Hypothalamus (tissue), 51 donors: Measurements from ENCODE around the gene ARHGAP8.

ENCODE experiments used
- DNase-seq, 51 donors: peaks; one replicate each; lab custom pipeline; 2025; lab: John Stamatoyannopoulos, UW

The ARHGAP8 gene

GRCh38 chr22:44821741-44822475, 69.5 kb downstream of the ARHGAP8 start:
- no peak for DNase-seq

- no peak for DNase-seq
Measured at GRCh38 chr22:44822534-44822933, 70.2 kb downstream of the ARHGAP8 start.

DNA sequence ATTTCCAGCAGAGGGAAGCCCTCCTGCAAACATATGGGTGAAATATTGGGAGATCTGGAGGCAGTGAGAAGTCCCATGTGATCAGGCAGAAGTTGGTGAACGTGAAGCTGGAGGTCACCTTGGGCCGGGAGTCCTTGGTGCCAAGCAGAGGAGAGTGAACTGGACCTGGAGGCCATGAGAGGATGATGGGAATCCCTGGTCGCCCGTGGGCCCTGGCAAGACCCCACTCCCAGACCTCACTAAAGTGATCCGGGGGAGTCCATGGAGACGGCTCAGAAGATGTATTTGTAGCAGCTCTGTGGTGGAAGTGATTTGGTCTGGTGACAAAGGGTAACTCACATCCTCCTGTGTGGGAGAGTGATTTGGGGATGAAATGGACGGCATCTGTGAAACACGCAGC, 71.0 kb downstream of the ARHGAP8 start:
- no peak for DNase-seq

DNA sequence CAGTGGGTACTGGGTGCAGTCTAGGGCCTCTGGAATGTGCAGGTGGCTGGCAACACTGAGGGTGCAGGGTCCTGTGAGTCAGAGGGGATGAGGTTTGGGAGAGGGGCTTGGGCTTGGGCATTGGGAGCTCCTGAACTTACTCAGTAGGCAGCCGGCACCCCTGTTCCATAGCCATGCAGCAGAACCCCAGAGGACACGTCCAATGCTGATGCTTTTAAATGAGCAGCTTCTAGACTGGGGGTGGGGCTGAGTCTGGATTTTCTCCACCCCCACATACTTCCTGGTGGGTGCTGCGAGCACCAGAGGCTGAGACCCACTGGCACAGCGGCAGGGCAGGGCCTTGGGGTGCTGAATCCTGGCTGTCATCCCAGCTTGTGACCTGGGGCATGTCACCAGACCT, 71.4 kb downstream of the ARHGAP8 start:
- no peak for DNase-seq

DNA sequence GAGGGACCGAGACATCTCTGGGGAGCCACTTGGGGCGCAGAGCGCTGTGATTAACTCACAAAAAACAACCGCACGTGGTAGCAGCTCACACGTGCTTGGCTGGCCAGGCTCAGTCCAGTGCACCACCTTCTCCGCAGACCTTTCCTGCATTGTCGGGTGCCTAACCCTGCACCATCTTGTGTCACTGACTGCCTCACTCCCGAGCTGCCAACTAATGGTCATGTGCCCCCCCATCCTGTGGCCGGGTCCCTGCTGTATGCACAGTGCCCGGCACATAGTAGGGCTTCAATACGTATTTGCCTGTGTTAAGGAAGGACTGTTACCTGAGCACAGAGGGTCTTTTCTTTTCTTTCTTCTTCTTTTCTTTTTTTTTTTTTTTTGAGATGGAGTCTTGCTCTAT, 71.9 kb downstream of the ARHGAP8 start:
- no peak for DNase-seq

DNA sequence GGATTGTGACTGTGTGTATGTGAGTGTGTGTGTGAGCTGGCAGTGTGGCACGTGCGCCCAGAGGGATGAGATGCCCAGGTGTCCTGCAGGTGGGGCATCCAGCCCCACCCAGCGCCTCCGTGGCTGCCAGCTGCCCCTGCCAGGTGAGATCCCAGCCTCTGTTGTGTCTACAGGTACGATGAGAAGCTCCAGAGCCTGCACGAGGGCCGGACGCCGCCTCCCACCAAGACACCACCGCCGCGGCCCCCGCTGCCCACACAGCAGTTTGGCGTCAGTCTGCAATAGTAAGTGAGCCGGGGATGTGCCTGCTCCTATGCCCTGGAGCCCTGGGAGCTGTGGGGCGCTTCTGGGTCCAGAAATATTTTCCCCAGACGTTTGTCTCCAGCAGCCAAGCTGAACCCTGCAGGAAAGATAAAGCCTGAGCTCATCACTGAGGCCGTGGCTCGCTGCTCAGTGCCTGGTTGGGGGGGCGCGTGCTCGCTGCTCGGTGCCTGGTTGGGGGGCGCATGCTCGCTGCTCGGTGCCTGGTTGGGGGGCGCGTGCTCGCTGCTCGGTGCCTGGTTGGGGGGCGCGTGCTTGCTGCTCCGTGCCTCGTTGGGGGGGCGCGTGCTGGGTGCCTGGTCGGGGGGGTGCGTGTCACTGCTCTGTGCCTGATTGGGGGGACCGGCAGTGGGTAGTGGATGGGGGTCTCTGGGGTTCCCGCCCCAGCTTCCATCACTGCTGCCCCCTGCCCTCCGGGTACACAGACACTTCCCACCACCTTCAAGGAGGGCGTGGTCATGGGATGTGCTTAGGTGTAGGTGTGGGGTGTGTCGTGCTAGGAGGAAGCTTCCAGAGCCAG, 73.2 kb downstream of the ARHGAP8 start:
- DNase-seq: no peak

DNA sequence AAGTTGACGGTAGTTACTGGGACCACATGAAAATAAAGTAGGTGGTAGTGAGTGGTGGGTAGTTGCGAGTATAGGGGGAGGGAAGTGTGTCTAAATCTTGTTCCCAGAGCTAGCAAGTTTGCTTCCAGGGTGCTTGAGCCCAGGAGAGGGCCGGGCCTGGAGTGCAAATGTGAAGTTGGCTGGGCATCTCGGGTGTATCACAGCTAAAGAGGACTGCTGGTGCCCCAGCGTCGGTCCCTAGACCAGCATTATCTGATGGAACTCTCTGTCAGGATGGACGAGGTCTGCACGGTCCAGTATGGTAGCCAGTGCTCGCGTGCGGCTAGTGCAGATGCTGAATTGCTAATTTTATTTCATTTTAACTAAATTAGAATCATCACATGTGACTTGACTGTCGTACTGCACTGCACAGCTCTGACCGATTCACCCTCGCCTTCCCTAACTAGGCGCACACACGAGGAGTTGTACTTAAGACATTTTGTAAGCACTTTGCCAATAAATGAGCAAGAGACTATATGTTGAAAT, 75.4 kb downstream of the ARHGAP8 start:
- no peak for DNase-seq

- DNase-seq: no peak
Measured at GRCh38 chr22:44828193-44828592, 75.8 kb downstream of the ARHGAP8 start.

DNA sequence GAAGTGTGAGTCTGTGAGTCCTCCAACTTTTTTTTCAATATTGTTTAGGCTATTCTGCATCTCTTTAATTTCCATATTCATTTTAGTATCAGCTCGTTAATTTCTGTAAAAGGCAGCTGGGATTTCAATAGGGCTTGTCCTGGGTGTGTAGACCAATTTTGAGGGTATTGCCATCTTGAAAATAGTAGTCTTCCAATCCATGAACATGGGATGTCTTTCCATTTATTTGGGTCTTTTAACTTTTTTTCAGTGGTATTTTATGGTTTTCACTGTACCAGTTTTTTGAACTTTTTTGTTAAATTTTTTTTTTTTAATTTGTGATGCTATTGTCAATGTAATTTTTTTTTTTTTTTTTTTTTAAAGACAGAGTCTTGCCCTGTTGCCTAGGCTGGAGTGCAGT, 79.5 kb downstream of the ARHGAP8 start:
- DNase-seq: no peak

DNA sequence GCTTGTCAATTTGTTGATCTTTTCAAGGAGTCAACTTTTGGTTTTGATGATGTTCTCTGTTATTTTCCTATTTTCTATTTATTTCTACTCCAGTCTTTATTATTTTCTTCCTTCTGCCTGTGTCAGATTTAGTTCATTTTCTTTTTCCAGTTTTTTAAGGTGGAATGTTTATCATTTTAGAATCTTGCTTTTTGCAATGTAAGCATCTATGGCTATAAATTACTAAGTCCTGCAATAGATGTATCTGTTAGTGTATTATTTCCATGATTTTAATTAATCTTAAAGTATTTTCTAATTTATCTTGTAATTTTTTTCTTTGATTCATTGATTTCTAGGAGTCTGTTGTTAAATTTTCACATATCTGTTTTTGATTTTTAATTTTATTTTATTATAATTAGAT, 81.7 kb downstream of the ARHGAP8 start:
- DNase-seq: no peak

- no peak for DNase-seq
Measured at GRCh38 chr22:44837481-44837880, 85.1 kb downstream of the ARHGAP8 start.

DNA sequence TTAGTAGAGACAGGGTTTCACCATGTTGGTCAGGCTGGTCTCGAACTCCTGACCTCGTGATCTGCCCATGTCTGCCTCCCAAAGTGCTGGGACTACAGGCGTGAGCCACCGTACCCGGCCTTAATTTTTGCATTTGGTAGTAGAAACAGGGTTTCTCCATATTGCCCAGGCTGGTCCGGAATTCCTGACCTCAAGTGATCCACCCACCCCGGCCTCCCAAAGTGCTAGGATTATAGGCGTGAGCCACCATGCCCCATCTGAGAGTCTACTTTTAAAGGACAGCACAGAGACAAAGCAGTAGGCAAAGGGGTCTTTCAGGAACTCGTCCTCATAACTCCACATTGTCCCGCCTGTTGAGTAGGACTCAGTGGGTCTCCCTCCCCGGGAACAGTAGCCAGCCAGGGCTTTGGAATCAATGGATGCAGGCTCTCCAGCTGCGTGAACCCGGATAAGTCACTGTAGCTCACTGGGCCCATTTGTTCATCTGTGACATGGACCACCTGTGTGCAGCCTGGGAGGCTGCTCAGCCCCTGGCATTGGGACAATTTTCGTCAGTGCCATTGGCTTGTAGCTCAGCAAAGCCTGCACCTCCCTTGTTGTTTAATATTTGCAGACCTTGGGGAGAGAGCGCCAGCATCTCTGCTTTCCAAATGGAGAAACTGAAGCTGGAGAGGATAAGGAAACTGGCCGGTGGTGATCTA, 86.1 kb downstream of the ARHGAP8 start:
- no peak for DNase-seq

- no peak for DNase-seq
Measured at GRCh38 chr22:44839061-44839460, 86.7 kb downstream of the ARHGAP8 start.

- DNase-seq: no peak
Measured at GRCh38 chr22:44839721-44840120, 87.3 kb downstream of the ARHGAP8 start.

- no peak for DNase-seq
Measured at GRCh38 chr22:44840611-44841322, 88.4 kb downstream of the ARHGAP8 start.

GRCh38 chr22:44842417-44842816, 90.0 kb downstream of the ARHGAP8 start:
- DNase-seq: no peak

DNA sequence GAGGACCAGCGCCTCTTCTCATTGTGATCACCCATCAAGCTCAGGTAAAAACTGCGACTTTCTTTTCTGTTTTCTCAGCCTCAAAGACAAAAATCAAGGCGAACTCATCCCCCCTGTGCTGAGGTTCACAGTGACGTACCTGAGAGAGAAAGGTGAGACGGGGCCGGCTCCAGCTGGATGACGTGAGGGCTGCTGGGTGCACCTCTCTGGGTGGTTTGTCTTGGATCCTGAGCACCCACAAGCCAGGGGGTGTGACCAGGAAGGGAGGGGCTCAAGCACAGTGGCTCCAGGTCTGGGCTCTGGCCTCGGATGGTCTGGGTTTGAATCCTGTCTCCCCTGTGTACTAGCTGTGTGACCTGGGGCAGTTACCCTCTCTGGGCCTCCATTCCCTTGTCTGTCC, 92.8 kb downstream of the ARHGAP8 start:
- DNase-seq: no peak

GRCh38 chr22:44845796-44846720, 93.7 kb downstream of the ARHGAP8 start:
- no peak for DNase-seq

GRCh38 chr22:44846726-44847275, 94.4 kb downstream of the ARHGAP8 start:
- no peak for DNase-seq
